ENCODE results near the gene NPAS3. TPM values are rescaled to one million over a fixed set of nuclear protein-coding genes. Genes with fewer than 3 reads are reported as not detected.

NPAS3 gene
- total RNA-seq, 1 donor from 2014 or later, result 2.4 TPM

DNA sequence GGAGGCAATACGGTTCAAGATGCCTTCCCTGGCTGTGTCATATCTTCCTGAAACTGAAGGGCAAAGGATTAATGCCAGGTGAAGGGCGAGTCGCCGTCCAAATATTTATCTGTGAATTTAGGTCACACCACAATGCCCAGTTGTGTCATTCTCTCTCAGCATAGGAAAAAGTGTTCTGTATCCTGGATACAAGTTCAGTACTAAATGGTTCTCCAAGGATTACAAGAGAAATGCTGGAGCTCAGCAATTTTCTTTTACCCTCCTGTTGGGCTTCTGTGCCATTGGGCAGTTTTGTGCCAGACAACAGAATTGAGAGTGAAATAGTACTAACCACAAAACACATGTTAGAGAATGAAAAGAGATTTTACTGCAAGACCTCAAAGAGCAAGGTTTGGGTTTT is 518.3 kb downstream of the NPAS3 start:
- Mint-ChIP-seq H3K4me1 (ENCODE audit: unreplicated experiment) (peaks cover 39% of the 10 kb centered on the region), H3K9me3 (ENCODE audit: unreplicated experiment) (no peaks in the 10 kb centered on the region), H3K27ac (ENCODE audit: unreplicated experiment) (no peak overlapping the region), H3K36me3 (ENCODE audit: unreplicated experiment) (no peaks in the 10 kb centered on the region), H3K4me3 (ENCODE audit: unreplicated experiment) (no peak overlapping the region), H3K27me3 (ENCODE audit: unreplicated experiment) (no peaks in the 10 kb centered on the region)
- TF ChIP-seq, protein P1, sequence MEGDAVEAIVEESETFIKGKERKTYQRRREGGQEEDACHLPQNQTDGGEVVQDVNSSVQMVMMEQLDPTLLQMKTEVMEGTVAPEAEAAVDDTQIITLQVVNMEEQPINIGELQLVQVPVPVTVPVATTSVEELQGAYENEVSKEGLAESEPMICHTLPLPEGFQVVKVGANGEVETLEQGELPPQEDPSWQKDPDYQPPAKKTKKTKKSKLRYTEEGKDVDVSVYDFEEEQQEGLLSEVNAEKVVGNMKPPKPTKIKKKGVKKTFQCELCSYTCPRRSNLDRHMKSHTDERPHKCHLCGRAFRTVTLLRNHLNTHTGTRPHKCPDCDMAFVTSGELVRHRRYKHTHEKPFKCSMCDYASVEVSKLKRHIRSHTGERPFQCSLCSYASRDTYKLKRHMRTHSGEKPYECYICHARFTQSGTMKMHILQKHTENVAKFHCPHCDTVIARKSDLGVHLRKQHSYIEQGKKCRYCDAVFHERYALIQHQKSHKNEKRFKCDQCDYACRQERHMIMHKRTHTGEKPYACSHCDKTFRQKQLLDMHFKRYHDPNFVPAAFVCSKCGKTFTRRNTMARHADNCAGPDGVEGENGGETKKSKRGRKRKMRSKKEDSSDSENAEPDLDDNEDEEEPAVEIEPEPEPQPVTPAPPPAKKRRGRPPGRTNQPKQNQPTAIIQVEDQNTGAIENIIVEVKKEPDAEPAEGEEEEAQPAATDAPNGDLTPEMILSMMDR (IDR thresholded peaks at IDR 0.05), result no peak
- no peak for DNase-seq (ENCODE audit: extremely low spot score, unreplicated experiment)

- H3K9me3 Mint-ChIP-seq (ENCODE audit: unreplicated experiment), result no peaks in the 10 kb centered on the region
Observed at GRCh38 chr14:33457617-33458016, 518.9 kb downstream of the NPAS3 start.

GRCh38 chr14:33460164-33460563 is 521.5 kb downstream of the NPAS3 start:
- H3K27ac Mint-ChIP-seq (ENCODE audit: unreplicated experiment), result peak overlapping the region; percentile 42
- no peak for DNase-seq (ENCODE audit: extremely low spot score, unreplicated experiment)

More at GRCh38 chr14:33457617-33458016, 518.9 kb downstream of the NPAS3 start:
- no peak for DNase-seq (ENCODE audit: extremely low spot score, unreplicated experiment)
- H3K27me3 Mint-ChIP-seq (ENCODE audit: unreplicated experiment), result no peaks in the 10 kb centered on the region
- H3K4me3 Mint-ChIP-seq (ENCODE audit: unreplicated experiment), result no peak overlapping the region
- peaks cover 39% of the 10 kb centered on the region for H3K4me1 Mint-ChIP-seq (ENCODE audit: unreplicated experiment)
- no peaks in the 10 kb centered on the region for H3K36me3 Mint-ChIP-seq (ENCODE audit: unreplicated experiment)
- no peak overlapping the region for H3K27ac Mint-ChIP-seq (ENCODE audit: unreplicated experiment)
- TF ChIP-seq, protein P1 (IDR thresholded peaks at IDR 0.05), result no peak

GRCh38 chr14:33461036-33461435 is 522.4 kb downstream of the NPAS3 start:
- Mint-ChIP-seq H3K27ac (ENCODE audit: unreplicated experiment) (peak overlapping the region; percentile 32), H3K4me3 (ENCODE audit: unreplicated experiment) (no peak overlapping the region), H3K27me3 (ENCODE audit: unreplicated experiment) (no peaks in the 10 kb centered on the region), H3K36me3 (ENCODE audit: unreplicated experiment) (no peaks in the 10 kb centered on the region), H3K9me3 (ENCODE audit: unreplicated experiment) (no peaks in the 10 kb centered on the region), H3K4me1 (ENCODE audit: unreplicated experiment) (peaks cover 25% of the 10 kb centered on the region)
- TF ChIP-seq, protein P1 (IDR thresholded peaks at IDR 0.05), result no peak
- DNase-seq (ENCODE audit: extremely low spot score, unreplicated experiment), result no peak

More at GRCh38 chr14:33460164-33460563, 521.5 kb downstream of the NPAS3 start:
- Mint-ChIP-seq H3K4me3 (ENCODE audit: unreplicated experiment) (no peak overlapping the region), H3K27me3 (ENCODE audit: unreplicated experiment) (no peaks in the 10 kb centered on the region), H3K4me1 (ENCODE audit: unreplicated experiment) (peaks cover 27% of the 10 kb centered on the region), H3K36me3 (ENCODE audit: unreplicated experiment) (no peaks in the 10 kb centered on the region), H3K9me3 (ENCODE audit: unreplicated experiment) (no peaks in the 10 kb centered on the region)
- TF ChIP-seq, protein P1 (IDR thresholded peaks at IDR 0.05), result no peak

GRCh38 chr14:33463731-33464130 is 525.1 kb downstream of the NPAS3 start:
- Mint-ChIP-seq H3K27me3 (ENCODE audit: unreplicated experiment) (no peaks in the 10 kb centered on the region), H3K4me1 (ENCODE audit: unreplicated experiment) (peaks cover 12% of the 10 kb centered on the region), H3K27ac (ENCODE audit: unreplicated experiment) (no peak overlapping the region), H3K36me3 (ENCODE audit: unreplicated experiment) (no peaks in the 10 kb centered on the region), H3K4me3 (ENCODE audit: unreplicated experiment) (no peak overlapping the region), H3K9me3 (ENCODE audit: unreplicated experiment) (no peaks in the 10 kb centered on the region)
- DNase-seq (ENCODE audit: extremely low spot score, unreplicated experiment), result no peak
- TF ChIP-seq, protein P1 (IDR thresholded peaks at IDR 0.05), result no peak
